Osteocyte (in vitro differentiated cells): ENCODE results near the gene LIMK2. TPM values are rescaled to one million over a fixed set of nuclear protein-coding genes. Genes with fewer than 3 reads are reported as not detected.
A peak's percentile ranks its signal among the peaks of the same experiment; 100 is the strongest.
"Not testable (repeated sequence)": the region's sequence is repeated elsewhere in the genome, so short reads cannot be mapped to it uniquely, and the experiment has no call there.

ENCODE experiments used
- DNase-seq: peaks from one replicate; pipeline ENCODE4 v3.0.0; 2021; ENCODE audit warnings: mixed read lengths; ENCODE audit not compliant: unreplicated experiment; ENCODE audit errors: extremely low spot score
- H3K27ac Mint-ChIP-seq: one replicate; pipeline ENCODE4 v1.8.0; 2021; ENCODE audit warnings: mild to moderate bottlenecking, mixed read lengths; ENCODE audit not compliant: unreplicated experiment
- H3K27me3 Mint-ChIP-seq: one replicate; pipeline ENCODE4 v1.8.0; 2021; ENCODE audit warnings: mixed read lengths; ENCODE audit not compliant: unreplicated experiment
- H3K36me3 Mint-ChIP-seq: one replicate; pipeline ENCODE4 v1.8.0; 2021; ENCODE audit warnings: mixed read lengths; ENCODE audit not compliant: unreplicated experiment
- H3K4me1 Mint-ChIP-seq: one replicate; pipeline ENCODE4 v1.8.0; 2021; ENCODE audit warnings: mixed read lengths; ENCODE audit not compliant: unreplicated experiment
- H3K4me3 Mint-ChIP-seq: one replicate; pipeline ENCODE4 v1.8.0; 2021; ENCODE audit warnings: mild to moderate bottlenecking, moderate library complexity, mixed read lengths; ENCODE audit not compliant: unreplicated experiment
- H3K9me3 Mint-ChIP-seq: one replicate; pipeline ENCODE4 v1.8.0; 2021; ENCODE audit warnings: mixed read lengths; ENCODE audit not compliant: unreplicated experiment
- total RNA-seq: library from RNA; stranded (reverse); gene quantifications from 2 replicates; pipeline ENCODE4 v1.2.1, GENCODE V29; 2021
- TF ChIP-seq, protein P1 (sequence below): fragments of 200-600 bp; sonication (generic); IDR thresholded peaks from 2 replicates; pipeline ENCODE4 v1.5.0; 2021; ENCODE audit warnings: antibody characterized with exemption, mild to moderate bottlenecking, moderate library complexity

Gene LIMK2
- total RNA-seq, 1 donor from 2014 or later: 49.8 TPM

DNA sequence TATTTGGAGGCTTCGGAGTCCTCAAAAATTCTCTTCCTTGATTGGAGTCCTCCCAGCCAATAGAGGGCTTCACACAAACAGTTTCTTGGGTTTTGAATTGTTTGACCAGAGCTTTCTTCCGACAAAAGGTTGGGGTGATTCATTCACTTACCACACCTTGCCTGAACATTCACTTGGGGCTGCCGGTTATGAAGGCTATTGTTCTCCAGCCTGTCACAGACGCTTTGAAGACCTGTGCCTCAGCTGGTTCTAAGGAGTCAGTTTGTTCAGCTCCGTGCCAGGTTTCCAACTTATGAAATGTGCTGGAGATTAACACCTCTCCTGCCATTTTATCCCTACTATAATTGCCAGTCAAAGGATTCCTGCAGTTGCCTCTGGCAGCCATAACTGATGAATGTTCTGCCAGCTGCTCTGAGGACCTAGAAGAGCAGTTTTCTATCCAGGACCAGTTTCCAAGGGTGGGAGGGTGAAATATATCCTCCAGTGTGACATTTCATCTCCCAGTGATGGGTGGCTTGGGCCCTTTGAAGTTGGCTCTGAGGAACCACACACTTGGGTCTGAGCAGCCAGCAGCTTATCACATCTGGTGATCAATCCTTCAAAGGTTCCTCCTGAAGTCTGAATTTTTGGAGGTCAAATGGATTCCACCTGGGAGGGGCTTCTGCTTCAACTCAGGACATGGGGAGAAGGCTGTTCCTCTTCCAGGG, 31.4 kb downstream of the LIMK2 start:
- H3K4me3 Mint-ChIP-seq: no peak overlapping the region
- H3K27me3 Mint-ChIP-seq: no peaks in the 10 kb centered on the region
- H3K36me3 Mint-ChIP-seq: no peaks in the 10 kb centered on the region
- TF ChIP-seq, protein P1, sequence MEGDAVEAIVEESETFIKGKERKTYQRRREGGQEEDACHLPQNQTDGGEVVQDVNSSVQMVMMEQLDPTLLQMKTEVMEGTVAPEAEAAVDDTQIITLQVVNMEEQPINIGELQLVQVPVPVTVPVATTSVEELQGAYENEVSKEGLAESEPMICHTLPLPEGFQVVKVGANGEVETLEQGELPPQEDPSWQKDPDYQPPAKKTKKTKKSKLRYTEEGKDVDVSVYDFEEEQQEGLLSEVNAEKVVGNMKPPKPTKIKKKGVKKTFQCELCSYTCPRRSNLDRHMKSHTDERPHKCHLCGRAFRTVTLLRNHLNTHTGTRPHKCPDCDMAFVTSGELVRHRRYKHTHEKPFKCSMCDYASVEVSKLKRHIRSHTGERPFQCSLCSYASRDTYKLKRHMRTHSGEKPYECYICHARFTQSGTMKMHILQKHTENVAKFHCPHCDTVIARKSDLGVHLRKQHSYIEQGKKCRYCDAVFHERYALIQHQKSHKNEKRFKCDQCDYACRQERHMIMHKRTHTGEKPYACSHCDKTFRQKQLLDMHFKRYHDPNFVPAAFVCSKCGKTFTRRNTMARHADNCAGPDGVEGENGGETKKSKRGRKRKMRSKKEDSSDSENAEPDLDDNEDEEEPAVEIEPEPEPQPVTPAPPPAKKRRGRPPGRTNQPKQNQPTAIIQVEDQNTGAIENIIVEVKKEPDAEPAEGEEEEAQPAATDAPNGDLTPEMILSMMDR: no peak
- H3K9me3 Mint-ChIP-seq: no peaks in the 10 kb centered on the region
- no peak for DNase-seq
- peaks cover 70% of the 10 kb centered on the region for H3K4me1 Mint-ChIP-seq
- H3K27ac Mint-ChIP-seq: peak overlapping the region; percentile 96

DNA sequence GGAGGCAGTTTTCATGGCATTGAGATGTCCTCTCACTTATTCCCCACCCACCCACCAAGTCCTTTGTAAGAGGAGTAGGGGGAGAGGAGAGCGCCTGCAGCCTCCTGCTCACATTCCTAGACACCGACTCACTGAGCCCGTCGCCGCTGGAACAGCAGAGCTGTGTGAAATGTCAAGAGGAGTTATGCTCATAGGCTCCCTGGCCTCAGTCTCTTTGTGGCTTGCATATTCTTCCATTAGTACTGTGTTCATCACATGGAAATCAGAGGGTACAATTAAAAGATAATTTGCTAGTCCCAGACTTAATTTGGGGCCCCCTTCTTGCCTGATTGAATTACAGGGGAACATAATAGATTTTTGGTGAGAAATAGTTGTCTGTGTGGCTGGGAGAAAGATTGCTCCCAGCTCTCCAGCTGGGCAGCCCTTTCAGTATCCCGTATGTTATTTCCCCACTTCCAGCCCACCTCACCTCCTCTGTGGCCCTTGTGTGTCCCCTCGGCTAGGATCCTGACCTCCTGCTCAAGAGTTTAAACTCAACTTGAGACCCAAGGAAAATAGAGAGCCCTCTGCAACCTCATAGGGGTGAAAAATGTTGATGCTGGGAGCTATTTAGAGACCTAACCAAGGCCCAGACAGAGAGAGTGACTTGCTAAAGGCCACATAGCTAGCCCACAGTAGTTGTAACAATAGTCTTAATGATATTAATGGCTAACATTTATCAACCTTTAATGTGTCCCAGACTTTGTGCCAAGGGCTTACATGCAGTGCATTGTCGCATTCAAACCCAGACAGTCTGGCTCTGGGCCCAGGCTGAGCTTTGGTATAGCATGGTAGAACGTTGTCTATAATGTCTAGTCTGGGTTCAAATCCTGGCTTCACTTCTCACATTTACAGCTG, 32.2 kb downstream of the LIMK2 start:
- peak overlapping the region; percentile 96 for H3K27ac Mint-ChIP-seq
- H3K4me3 Mint-ChIP-seq: no peak overlapping the region
- no peak for DNase-seq
- H3K27me3 Mint-ChIP-seq: no peaks in the 10 kb centered on the region
- TF ChIP-seq, protein P1: no peak
- no peaks in the 10 kb centered on the region for H3K9me3 Mint-ChIP-seq
- no peaks in the 10 kb centered on the region for H3K36me3 Mint-ChIP-seq
- peaks cover 76% of the 10 kb centered on the region for H3K4me1 Mint-ChIP-seq

DNA sequence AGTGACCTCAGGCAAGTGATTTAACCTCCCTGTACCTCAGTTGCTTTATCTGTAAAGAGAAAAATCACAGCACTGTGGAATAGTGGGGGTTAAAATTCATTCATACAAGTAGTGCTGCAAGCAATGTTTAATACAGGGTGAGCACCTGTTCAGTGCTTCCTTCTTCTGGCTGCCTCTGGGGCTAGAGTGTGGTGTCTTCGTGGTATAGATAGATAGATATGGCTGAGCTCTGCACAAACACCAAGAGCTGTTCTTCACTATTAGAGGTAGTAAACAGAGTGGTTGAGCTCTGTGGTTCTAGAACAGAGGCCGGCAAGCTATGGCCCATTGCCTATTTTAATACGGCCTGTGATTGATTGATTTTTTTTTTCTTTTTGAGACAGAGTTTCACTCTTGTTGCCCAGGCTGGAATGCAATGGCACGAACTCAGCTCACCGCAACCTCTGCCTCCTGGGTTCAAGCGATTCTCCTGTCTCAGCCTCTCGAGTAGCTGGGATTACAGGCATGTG, 32.9 kb downstream of the LIMK2 start:
- no peaks in the 10 kb centered on the region for H3K36me3 Mint-ChIP-seq
- H3K9me3 Mint-ChIP-seq: no peaks in the 10 kb centered on the region
- no peak for DNase-seq
- no peaks in the 10 kb centered on the region for H3K27me3 Mint-ChIP-seq
- no peak overlapping the region for H3K4me3 Mint-ChIP-seq
- H3K4me1 Mint-ChIP-seq: peaks cover 76% of the 10 kb centered on the region
- TF ChIP-seq, protein P1: no peak
- peak overlapping the region; percentile 96 for H3K27ac Mint-ChIP-seq

DNA sequence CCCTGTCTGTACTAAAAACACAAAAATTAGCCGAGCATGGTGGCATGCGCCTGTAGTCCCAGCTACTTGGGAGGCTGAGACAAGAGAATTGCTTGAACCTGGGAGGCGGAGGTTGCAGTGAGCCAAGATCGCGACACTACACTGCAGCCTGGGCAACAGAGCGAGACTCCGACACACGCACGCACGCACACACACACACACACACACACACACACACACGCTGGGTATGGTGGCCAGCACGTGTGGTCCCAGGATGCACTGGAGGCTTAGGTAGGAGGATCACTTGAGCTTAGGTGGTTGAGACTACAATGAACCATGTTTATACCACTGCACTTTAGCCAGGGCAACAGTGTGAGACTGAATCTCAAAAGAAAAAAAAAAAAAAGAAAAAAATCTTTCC, 33.9 kb downstream of the LIMK2 start:
- H3K27me3 Mint-ChIP-seq, H3K36me3 Mint-ChIP-seq, H3K27ac Mint-ChIP-seq, H3K4me3 Mint-ChIP-seq, DNase-seq, H3K9me3 Mint-ChIP-seq: not testable (repeated sequence)
- H3K4me1 Mint-ChIP-seq: peaks cover 77% of the 10 kb centered on the region

DNA sequence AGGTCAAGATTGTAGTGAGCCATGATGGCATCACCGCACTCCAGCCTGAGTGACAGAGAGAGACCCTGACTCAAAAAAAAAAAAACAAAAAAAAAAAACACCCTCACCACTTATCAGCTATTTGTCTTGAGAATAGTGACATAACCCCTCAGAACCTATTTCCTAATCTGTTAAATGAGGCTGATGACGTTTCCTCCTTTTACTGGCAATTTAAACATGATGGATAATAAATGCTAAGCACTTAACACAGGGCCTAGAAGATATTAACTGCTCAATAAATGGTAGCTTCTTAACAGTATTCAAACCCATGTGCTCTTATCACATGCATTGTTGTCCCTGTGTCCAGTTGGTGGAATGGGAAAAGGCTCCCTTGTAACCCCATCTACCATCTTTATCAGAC, 34.6 kb downstream of the LIMK2 start:
- DNase-seq: no peak
- TF ChIP-seq, protein P1: no peak
- Mint-ChIP-seq H3K4me1 (peaks cover 74% of the 10 kb centered on the region), H3K27me3 (no peaks in the 10 kb centered on the region), H3K9me3 (no peaks in the 10 kb centered on the region), H3K36me3 (no peaks in the 10 kb centered on the region), H3K27ac (no peak overlapping the region), H3K4me3 (no peak overlapping the region)
